Pancreas (tissue), 10 donors: ENCODE results near the gene CES4A. TPM values are rescaled to one million over a fixed set of nuclear protein-coding genes. Genes with fewer than 3 reads are reported as not detected.
"Not testable (repeated sequence)": the region's sequence is repeated elsewhere in the genome, so short reads cannot be mapped to it uniquely, and the experiment has no call there.

Experiments used
- ATAC-seq, 4 donors: fragments of 200-7000 bp; cut with Tn5 transposase; one replicate each; pipeline versions ENCODE4 v1.8.0 to v1.9.1; 2020; ENCODE audit warnings: mild to moderate bottlenecking in 4 of 4, moderate library complexity in 4 of 4
- DNase-seq, 6 donors: peaks; one replicate each; pipeline ENCODE4 v3.0.0-alpha.2; 2020
- FAIRE-seq: peaks from 2 replicates; lab custom pipeline; 2012; peaks lifted over from hg19 to GRCh38; lab: Jason Lieb, UNC
- H3K27ac ChIP-seq, 4 donors: fragments of 200-600 bp; sonication (generic); 1 replicate in 3 of 4; 2 replicates in 1 of 4; pipeline versions ENCODE4 v1.5.0 to v1.8.0; 2020
- H3K27me3 ChIP-seq, 4 donors: fragments of 200-600 bp; one replicate each; pipeline ENCODE4 v1.8.0; 2021
- H3K36me3 ChIP-seq, 3 donors: fragments of 200-600 bp; sonication (generic) in 1 of 3; one replicate each; pipeline versions ENCODE4 v1.5.0 to v1.8.0; 2020 to 2021
- H3K4me1 ChIP-seq, 3 donors: fragments of 200-600 bp; one replicate each; pipeline ENCODE4 v1.8.0; 2021
- H3K4me3 ChIP-seq, 4 donors: fragments of 200-600 bp; sonication (generic) in 2 of 4; one replicate each; pipeline versions ENCODE4 v1.5.0 to v1.8.0; 2020 to 2021
- H3K9me3 ChIP-seq, 4 donors: fragments of 200-600 bp; one replicate each; pipeline ENCODE4 v1.8.0; 2021
- WGBS, 2 donors: extraction: QIAGEN DNeasy Blood & Tissue Kit; methylation state at CpG; one replicate each; pipeline ENCODE4 v1.1.7; 2013; 5-methylcytosine and 5-hydroxymethylcytosine counted together
- intact Hi-C, 3 donors: fragments of 100-400 bp; cut with DNase I; formaldehyde crosslinking; loops; one replicate each; pipeline versions ENCODE4 v1.11.1 to v1.14.2; 2022
- polyA plus RNA-seq, 2 donors: library from polyadenylated mRNA; stranded (reverse); fragments of 200-250 nt; gene quantifications; one replicate each; pipeline ENCODE4 v1.2.3, GENCODE V29; 2013
- total RNA-seq, 6 donors: library from RNA; stranded (reverse); fragmentation: NEBNext Ultra II Directional in 4 of 6; extraction: Animal tissue kit (Norgen Biotek cat#: 25700) in 4 of 6; gene quantifications; one replicate each; pipeline versions ENCODE4 v1.2.1 to v1.2.4, GENCODE V29; 2021 to 2023
- TF ChIP-seq, protein P1 (sequence below), 4 donors: fragments of 200-600 bp; sonication (generic) in 3 of 4; IDR thresholded peaks; one replicate each; pipeline versions ENCODE4 v1.5.0 to v1.8.0; 2021; ENCODE audit warnings: antibody characterized with exemption in 4 of 4
- donor health status: healthy with polysubstance abuse.
- donor health status: DM: no; HTN: no; CAD: no; lungs with moderate emphysema.
- donor health status: DM: no; HTN: no; CAD: no.
- donor health status: control.
- donor health status: control.
- donor health status: Bipolar disorder and iron deficiency.
- donor health status: DM: yes; HTN: yes; CAD: no.
- donor health status: DM: no; HTN: no; CAD: no.
- donor health status: DM: no; HTN: no; CAD: no.
- donor health status: DM: yes; HTN: yes; CAD: no.

Gene CES4A
- total and polyA plus RNA-seq, 8 donors, result 3.2 to 59.5 (median 5.7) TPM

DNA sequence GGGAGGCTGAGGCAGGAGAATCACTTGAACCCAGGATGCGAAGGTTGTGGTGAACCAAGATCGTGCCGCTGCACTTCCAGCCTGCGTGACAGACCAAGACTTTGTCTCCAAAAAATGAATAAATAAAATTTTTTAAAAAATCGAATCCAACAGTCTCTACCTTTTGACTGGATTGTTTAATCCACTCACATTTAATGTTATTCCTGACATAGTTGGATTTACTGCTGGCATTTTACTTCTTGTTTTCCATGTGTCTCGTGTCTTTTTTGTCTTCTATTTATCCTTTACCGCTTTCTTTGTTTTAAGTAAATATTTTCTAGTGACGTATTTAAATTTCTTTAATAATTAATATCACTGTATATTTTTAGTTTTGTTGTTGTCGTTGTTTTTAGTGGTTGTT is 5.4 kb upstream of the CES4A start:
- no peaks in the 10 kb centered on the region for H3K27me3 ChIP-seq
- TF ChIP-seq, protein P1, sequence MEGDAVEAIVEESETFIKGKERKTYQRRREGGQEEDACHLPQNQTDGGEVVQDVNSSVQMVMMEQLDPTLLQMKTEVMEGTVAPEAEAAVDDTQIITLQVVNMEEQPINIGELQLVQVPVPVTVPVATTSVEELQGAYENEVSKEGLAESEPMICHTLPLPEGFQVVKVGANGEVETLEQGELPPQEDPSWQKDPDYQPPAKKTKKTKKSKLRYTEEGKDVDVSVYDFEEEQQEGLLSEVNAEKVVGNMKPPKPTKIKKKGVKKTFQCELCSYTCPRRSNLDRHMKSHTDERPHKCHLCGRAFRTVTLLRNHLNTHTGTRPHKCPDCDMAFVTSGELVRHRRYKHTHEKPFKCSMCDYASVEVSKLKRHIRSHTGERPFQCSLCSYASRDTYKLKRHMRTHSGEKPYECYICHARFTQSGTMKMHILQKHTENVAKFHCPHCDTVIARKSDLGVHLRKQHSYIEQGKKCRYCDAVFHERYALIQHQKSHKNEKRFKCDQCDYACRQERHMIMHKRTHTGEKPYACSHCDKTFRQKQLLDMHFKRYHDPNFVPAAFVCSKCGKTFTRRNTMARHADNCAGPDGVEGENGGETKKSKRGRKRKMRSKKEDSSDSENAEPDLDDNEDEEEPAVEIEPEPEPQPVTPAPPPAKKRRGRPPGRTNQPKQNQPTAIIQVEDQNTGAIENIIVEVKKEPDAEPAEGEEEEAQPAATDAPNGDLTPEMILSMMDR (IDR thresholded peaks at IDR 0.05), result no peak
- no peaks in the 10 kb centered on the region for H3K4me1 ChIP-seq
- 84 to 92% methylated on average over 9 of the region's 9 CpGs for WGBS, 2 donors
- H3K4me3 ChIP-seq, result no peak overlapping the region
- no peaks in the 10 kb centered on the region for H3K9me3 ChIP-seq
- no peaks in the 10 kb centered on the region for H3K36me3 ChIP-seq
- no peak for FAIRE-seq
- intact Hi-C loops, result no loop called here
- no peak overlapping the region for H3K27ac ChIP-seq
- DNase-seq, result no peak
- no peak for ATAC-seq

DNA sequence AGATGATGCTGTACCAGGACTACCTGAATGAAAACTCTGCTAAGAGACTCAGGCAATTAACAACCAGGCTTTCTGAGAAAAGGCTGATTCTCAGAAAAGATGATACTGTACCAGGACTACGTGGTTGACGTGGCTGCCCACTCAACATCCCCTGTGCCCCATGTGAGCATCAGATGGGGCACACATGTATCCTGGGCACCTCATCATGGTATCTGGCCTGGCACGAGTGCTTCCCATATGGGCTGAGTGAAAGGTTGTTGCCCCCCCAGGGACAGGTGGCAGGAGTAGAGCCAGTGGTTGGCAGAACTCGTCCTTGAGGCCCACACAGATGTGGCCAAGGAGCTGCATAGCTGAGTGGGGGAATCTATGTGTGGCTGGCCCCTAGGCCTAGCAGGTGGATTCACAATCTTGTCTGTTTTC is 3.5 kb upstream of the CES4A start:
- Histone ChIP-seq H3K36me3 (no peaks in the 10 kb centered on the region), H3K4me1 (no peaks in the 10 kb centered on the region), H3K4me3 (no peak overlapping the region), H3K9me3 (no peaks in the 10 kb centered on the region), H3K27ac (no peak overlapping the region), H3K27me3 (no peaks in the 10 kb centered on the region)
- TF ChIP-seq, protein P1 (IDR thresholded peaks at IDR 0.05), result no peak
- DNase-seq, result no peak
- no peak for ATAC-seq
- 81% methylated on average over 4 of the region's 4 CpGs for WGBS, 2 donors
- no peak for FAIRE-seq
- intact Hi-C loops, result no loop called here

DNA sequence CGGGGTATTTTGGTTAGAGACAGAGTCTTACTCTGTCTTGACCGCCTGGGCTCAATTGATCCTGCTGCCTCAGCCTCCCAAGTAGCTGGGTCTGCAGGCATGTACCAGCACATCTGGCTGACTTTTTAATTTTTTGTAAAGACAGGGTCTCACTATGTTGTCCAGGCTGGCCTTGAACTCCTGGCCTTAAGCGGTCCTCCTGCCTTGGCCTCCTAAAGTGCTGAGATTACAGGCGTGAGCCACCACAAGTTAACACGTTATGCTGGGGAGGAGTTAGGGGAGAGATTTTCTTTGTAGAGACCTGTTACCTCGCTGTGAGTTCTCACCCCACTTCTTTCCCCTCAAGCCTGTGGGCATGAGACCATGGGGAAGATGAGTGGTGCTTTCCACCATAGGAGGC is 1.8 kb upstream of the CES4A start:
- 86 to 87% methylated on average over 6 of the region's 6 CpGs for WGBS, 2 donors
- Histone ChIP-seq H3K36me3 (no peaks in the 10 kb centered on the region), H3K27ac (no peak overlapping the region), H3K9me3 (no peaks in the 10 kb centered on the region), H3K4me3 (no peak overlapping the region), H3K27me3 (no peaks in the 10 kb centered on the region), H3K4me1 (no peaks in the 10 kb centered on the region)
- TF ChIP-seq, protein P1 (IDR thresholded peaks at IDR 0.05), result no peak
- DNase-seq, result no peak
- FAIRE-seq, result no peak
- ATAC-seq, result no peak
- intact Hi-C loops, result no loop called here

DNA sequence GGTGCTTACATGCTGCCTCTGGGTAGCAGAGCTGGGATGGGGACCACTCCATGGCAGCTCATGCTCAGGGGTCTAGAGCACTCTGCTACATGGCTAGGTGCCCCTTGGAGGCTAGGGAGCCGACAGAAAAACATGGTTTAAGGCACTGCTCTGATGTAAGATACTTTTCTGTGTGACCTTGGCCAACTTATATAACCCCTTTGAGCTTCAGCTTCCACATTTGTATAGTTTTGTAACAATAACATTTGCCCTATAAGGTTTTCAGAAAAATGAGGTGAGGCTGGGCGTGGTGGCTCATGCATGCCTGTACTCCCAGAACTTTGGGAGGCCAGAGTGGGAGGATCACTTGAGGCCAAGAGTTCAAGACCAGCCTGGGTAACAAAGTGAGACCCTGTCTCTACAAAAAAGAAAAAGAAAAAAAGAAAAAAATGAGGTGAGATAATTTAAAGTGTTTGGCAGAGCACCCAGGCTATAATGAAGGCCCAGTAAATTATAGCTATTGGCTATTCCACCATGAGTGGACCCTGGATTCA is 3.2 kb downstream of the CES4A start:
- H3K36me3 ChIP-seq, result no peaks in the 10 kb centered on the region
- DNase-seq, result no peak
- ATAC-seq, result no peak
- no peak overlapping the region for H3K4me3 ChIP-seq
- no peak overlapping the region for H3K27ac ChIP-seq
- intact Hi-C loops, result no loop called here
- H3K27me3 ChIP-seq, result no peaks in the 10 kb centered on the region
- H3K9me3 ChIP-seq, result no peaks in the 10 kb centered on the region
- TF ChIP-seq, protein P1 (IDR thresholded peaks at IDR 0.05), result no peak
- FAIRE-seq, result no peak
- H3K4me1 ChIP-seq, result peaks cover 0 to 6% (median 1%) of the 10 kb centered on the region in 3 donors
- WGBS, 2 donors, result 71 to 76% methylated on average over 2 of the region's 2 CpGs

DNA sequence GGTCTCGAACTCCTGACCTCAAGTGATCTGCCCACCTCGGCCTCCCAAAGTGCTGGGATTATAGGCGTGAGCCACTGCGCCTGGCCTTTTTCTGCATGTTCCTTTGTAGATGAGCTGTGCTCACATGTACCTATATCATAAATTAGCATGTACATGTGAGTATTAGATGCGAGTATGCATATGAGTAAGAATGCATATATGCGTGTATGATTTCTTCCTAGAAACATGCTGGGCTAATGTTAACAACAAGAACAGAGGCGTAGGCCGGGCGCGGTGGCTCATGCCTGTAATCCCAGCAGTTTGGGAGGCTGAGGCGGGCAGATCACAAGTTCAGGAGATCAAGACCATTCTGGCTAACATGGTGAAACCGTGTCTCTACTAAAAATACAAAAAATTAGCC is 5.2 kb downstream of the CES4A start:
- H3K36me3 ChIP-seq, FAIRE-seq, ATAC-seq, intact Hi-C loops, DNase-seq, H3K27me3 ChIP-seq, H3K9me3 ChIP-seq, H3K4me3 ChIP-seq, H3K27ac ChIP-seq: not testable (repeated sequence)
- peaks cover 6 to 13% (median 10%) of the 10 kb centered on the region in 3 donors for H3K4me1 ChIP-seq
- 91 to 95% methylated on average over 11 to 12 of the region's 12 CpGs for WGBS, 2 donors
